Thyroid gland (tissue), 4 donors: ENCODE results near the gene TKTL1. TPM values are rescaled to one million over a fixed set of nuclear protein-coding genes. Genes with fewer than 3 reads are reported as not detected.

Experiments used
- DNase-seq, 2 donors: peaks; one replicate each; pipeline ENCODE4 v3.0.0-alpha.2; 2019
- H3K27ac ChIP-seq, 3 donors: fragments of 200-600 bp; sonication (generic); 1 replicate in 2 of 3; 2 replicates in 1 of 3; pipeline ENCODE4 v1.5.1; 2016 to 2019; ENCODE audit warnings: mild to moderate bottlenecking in 1 of 3, moderate library complexity in 1 of 3
- H3K27me3 ChIP-seq: fragments of 200-600 bp; sonication (generic); one replicate; pipeline ENCODE4 v1.5.1; 2019
- H3K36me3 ChIP-seq, 2 donors: fragments of 200-600 bp; sonication (generic); one replicate each; pipeline ENCODE4 v1.5.1; 2016 to 2019
- H3K4me1 ChIP-seq, 2 donors: fragments of 200-600 bp; sonication (generic); one replicate each; pipeline ENCODE4 v1.5.1; 2017 to 2019
- H3K4me3 ChIP-seq, 3 donors: fragments of 200-600 bp; sonication (generic); replicated peaks in 1 of 3; 1 replicate in 2 of 3; 2 replicates in 1 of 3; pipeline ENCODE4 v1.5.1; 2016; ENCODE audit warnings: mild to moderate bottlenecking in 1 of 3
- H3K9me3 ChIP-seq: fragments of 200-600 bp; sonication (generic); one replicate; pipeline ENCODE4 v1.5.1; 2017
- POLR2A ChIP-seq, 2 donors: fragments of 450-650 bp; IDR thresholded peaks; one replicate each; pipeline ENCODE4 v1.6.1; 2017; ENCODE audit warnings: antibody characterized with exemption in 2 of 2, mild to moderate bottlenecking in 2 of 2, moderate library complexity in 1 of 2
- WGBS, 2 donors: methylation state at CpG; one replicate each; pipeline ENCODE4 v1.1.5; 2017; 5-methylcytosine and 5-hydroxymethylcytosine counted together
- intact Hi-C: fragments of 100-400 bp; cut with DNase I; formaldehyde crosslinking; loops from one replicate; pipeline ENCODE4 v1.15.1; 2023
- total RNA-seq, 4 donors: library from RNA; depleted of rRNA; stranded (reverse); fragments of >200 nt; gene quantifications; one replicate each; pipeline ENCODE4 v1.2.3, GENCODE V29; 2016
- TF ChIP-seq, protein P1 (sequence below), 6 experiments: fragments of 200-600 bp in 3 of 6; fragments of 450-650 bp in 3 of 6; sonication (generic) in 3 of 6; IDR thresholded peaks; one replicate each; pipeline ENCODE4 v1.5.1; 2016 to 2019; ENCODE audit warnings: antibody characterized with exemption in 6 of 6, mild to moderate bottlenecking in 2 of 6, inconsistent platforms in 1 of 6, moderate library complexity in 1 of 6

The TKTL1 gene
- total RNA-seq, 4 donors from 2014 or later, result 0.54 to 0.89 TPM; not detected in 2

DNA sequence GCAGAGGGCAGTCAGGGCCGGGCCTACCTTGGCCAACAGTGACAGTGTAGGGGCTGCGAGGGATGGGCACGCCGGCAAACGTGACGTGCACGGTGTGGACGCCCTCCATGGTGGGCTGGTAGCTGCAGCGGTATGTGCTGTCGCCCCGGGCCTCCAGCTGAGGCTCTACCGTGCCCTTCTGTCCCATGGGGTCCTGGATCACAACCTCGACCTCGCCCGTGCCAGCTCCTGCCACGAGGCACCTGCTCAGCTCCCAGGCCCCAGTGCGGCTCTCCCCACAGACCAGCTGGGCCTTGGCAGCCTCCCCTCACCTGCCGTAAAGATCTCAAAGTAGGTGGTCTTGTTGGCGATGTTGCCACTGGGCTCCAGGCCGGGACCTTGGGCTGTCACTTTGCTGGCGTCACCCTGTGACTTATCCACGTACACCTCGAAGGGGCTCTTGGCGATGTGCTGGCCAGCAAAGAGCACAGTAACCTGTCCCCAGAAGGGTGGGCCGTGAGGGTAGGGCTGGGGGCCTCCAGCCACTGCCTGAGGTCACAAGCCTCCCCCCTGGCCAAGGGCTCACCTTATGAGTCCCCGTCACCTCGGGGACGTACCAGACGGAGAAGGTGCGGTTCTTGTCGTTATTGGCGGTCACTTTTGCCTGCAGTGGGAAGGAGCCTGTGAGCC, 70.5 kb downstream of the TKTL1 start:
- H3K27me3 ChIP-seq, result no peaks in the 10 kb centered on the region
- intact Hi-C loops, result no loop called here
- H3K9me3 ChIP-seq, result no peaks in the 10 kb centered on the region
- no peak overlapping the region for H3K27ac ChIP-seq
- no CpG with 5 or more reads among the region's 32 CpGs for WGBS, 2 donors
- H3K36me3 ChIP-seq, result peaks cover 33 to 54% of the 10 kb centered on the region in 2 donors
- TF ChIP-seq, protein P1, sequence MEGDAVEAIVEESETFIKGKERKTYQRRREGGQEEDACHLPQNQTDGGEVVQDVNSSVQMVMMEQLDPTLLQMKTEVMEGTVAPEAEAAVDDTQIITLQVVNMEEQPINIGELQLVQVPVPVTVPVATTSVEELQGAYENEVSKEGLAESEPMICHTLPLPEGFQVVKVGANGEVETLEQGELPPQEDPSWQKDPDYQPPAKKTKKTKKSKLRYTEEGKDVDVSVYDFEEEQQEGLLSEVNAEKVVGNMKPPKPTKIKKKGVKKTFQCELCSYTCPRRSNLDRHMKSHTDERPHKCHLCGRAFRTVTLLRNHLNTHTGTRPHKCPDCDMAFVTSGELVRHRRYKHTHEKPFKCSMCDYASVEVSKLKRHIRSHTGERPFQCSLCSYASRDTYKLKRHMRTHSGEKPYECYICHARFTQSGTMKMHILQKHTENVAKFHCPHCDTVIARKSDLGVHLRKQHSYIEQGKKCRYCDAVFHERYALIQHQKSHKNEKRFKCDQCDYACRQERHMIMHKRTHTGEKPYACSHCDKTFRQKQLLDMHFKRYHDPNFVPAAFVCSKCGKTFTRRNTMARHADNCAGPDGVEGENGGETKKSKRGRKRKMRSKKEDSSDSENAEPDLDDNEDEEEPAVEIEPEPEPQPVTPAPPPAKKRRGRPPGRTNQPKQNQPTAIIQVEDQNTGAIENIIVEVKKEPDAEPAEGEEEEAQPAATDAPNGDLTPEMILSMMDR (IDR thresholded peaks at IDR 0.05), result no peak
- TF ChIP-seq POLR2A (IDR thresholded peaks at IDR 0.05), result no peak
- DNase-seq, result no peak
- peaks cover 4 to 11% of the 10 kb centered on the region in 2 donors for H3K4me1 ChIP-seq
- H3K4me3 ChIP-seq, result no peak overlapping the region

DNA sequence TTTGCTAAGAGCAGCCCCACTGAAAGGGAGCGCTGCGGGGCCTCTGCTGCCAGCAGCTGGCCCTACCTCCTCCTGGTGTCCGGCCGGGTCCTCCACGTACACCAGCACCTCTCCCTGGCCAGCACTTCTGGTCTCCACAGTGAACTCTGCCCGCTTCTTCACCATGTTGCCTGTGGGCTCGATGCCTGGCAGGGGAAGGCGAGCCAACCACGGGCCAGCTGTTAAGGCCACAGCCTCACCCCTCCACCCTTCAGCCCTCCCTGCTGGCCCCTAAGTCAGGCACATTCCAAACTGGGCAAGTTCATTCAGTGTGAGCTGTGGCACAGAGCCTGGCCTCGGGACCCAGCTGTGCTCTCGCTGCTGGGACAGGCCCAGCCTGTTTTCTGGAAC, 71.1 kb downstream of the TKTL1 start:
- 75% methylated on average over 2 of the region's 11 CpGs; no CpG with 5 or more reads in 1 of the 2 donors for WGBS, 2 donors
- Histone ChIP-seq H3K4me1 (peaks cover 4 to 11% of the 10 kb centered on the region in 2 donors), H3K36me3 (peaks cover 28 to 50% of the 10 kb centered on the region in 2 donors), H3K27me3 (no peaks in the 10 kb centered on the region), H3K4me3 (no peak overlapping the region), H3K27ac (no peak overlapping the region), H3K9me3 (no peaks in the 10 kb centered on the region)
- intact Hi-C loops, result no loop called here
- no peak for TF ChIP-seq POLR2A (IDR thresholded peaks at IDR 0.05)
- TF ChIP-seq, protein P1 (IDR thresholded peaks at IDR 0.05), result no peak
- no peak for DNase-seq

DNA sequence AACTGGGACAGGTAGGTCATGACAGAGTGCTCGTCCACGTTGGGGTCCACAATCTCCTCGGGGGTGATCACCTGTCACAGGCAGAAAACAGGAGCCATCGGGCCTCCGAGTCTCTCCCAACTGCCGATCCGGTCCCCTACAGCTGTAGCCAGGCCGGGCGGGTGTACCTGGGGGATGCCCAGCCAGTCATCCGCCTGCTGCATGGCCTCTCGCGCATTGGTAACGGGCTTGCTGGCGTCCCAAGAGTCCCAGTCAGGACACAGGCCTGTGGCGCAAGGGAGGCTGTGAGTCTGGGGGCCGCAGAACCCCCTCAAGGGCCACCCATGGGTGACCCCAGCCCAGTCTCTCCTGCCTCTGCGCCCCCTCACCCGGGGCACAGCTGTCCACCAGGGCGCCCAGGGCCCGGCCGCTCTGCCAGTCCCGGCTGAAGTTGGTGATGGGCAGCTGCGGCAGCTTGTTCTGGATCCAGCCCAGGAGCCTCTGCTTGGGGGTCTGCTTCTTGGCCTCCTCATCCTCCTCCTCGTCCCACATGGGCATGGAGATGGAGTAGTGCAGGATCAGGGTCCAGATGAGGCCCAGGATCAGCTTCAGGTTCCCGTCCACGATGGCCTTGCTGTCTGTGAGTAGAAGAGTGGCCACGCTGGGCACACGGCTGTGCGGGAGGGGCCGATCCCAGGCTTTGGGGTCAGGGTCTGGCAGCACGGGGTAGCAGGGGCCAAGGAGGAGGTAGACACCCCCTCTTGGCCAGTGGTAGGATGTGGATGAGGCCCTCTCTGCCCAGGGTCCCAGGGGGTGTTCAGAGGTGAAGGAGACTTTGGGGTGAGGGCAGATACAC, 72.1 kb downstream of the TKTL1 start:
- intact Hi-C loops, result no loop called here
- DNase-seq, result no peak
- whole genome bisulfite sequencing, 2 donors, result 83% methylated on average over 7 of the region's 31 CpGs; no CpG with 5 or more reads in 1 of the 2 donors
- Histone ChIP-seq H3K9me3 (no peaks in the 10 kb centered on the region), H3K4me1 (peaks cover 4 to 17% of the 10 kb centered on the region in 2 donors), H3K27ac (peak overlapping the region in 2 of 3 donors; percentile 87 to 89), H3K27me3 (no peaks in the 10 kb centered on the region), H3K4me3 (no peak overlapping the region), H3K36me3 (peaks cover 18 to 39% of the 10 kb centered on the region in 2 donors)
- TF ChIP-seq, protein P1 (IDR thresholded peaks at IDR 0.05), result no peak
- no peak for TF ChIP-seq POLR2A (IDR thresholded peaks at IDR 0.05)

DNA sequence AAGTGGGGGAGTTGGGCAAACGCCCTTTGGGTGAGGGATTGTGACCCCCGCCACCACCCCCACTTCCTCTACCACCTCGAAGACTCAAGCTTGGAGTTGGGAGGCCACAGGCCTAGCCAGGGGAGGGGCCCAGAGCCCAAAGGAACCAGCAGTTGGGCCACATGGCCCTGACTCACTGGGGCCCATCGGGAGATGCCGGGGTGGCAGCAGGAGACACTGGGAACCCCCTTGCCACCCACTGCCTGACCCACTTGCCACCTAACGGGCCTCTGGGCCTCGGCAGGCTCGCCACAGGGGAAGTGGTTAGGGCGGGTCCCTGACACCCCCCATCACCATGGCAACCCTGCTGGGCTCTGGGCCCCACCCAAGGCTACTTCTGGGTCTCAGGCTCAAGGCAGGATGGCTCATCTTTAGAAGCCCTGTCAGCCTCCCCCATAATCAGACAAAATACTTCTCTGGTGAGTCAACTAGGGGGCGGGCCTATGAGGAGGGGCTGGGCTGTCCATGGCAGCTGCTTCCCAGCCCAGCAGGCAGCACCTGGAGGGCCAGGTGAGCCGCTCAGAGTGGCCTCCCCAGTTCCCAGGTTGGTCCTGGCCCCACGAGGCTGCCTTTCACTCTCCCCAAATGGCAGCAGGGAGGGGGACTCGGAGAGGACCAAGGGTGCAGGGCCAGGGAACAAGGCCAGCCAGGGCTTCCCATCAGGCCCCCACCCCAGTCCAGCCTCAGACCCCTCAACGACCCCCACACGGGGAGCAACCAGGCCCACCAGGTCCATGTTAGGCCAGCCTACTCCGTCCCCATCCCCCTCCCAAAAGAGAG, 73.2 kb downstream of the TKTL1 start:
- Histone ChIP-seq H3K4me3 (peak overlapping the region in 1 of 3 donors; percentile 20), H3K27me3 (no peaks in the 10 kb centered on the region), H3K36me3 (peaks cover 14 to 33% of the 10 kb centered on the region in 2 donors), H3K9me3 (no peaks in the 10 kb centered on the region), H3K27ac (peak overlapping the region; percentile 87 to 95 (median 89)), H3K4me1 (peaks cover 7 to 21% of the 10 kb centered on the region in 2 donors)
- 0% methylated on average over 1 of the region's 16 CpGs; no CpG with 5 or more reads in 1 of the 2 donors for WGBS, 2 donors
- peak; percentile 20 to 37 for TF ChIP-seq POLR2A (IDR thresholded peaks at IDR 0.05)
- TF ChIP-seq, protein P1 (IDR thresholded peaks at IDR 0.05), result no peak
- peak; percentile 73 to 76 for DNase-seq
- intact Hi-C loops, result no loop called here
